ENCODE data around the gene NCBP2. TPM values are rescaled to one million over a fixed set of nuclear protein-coding genes. Genes with fewer than 3 reads are reported as not detected.
A peak's percentile ranks its signal among the peaks of the same experiment; 100 is the strongest.

The NCBP2 gene
- 80.9 and 91.8 TPM in 2 replicates for total RNA-seq (2022)
- Bru-seq, nascent RNA, result percentile 96 among the genes with signal in this experiment
- BruChase-seq, experiment 1, labeled RNA remaining after a 6-hour chase, result percentile 98 among the genes with signal in this experiment
- percentile 98 among the genes with signal in this experiment for BruChase-seq, experiment 2, labeled RNA remaining after a 2-hour chase
- long read RNA-seq, full-length matches to known transcripts, result 227 of 272 reads
- long read RNA-seq, partial matches to known transcripts, result 3 of 272 reads
- long read RNA-seq, other reads (novel, unspliced or antisense), result 42 of 272 reads

DNA sequence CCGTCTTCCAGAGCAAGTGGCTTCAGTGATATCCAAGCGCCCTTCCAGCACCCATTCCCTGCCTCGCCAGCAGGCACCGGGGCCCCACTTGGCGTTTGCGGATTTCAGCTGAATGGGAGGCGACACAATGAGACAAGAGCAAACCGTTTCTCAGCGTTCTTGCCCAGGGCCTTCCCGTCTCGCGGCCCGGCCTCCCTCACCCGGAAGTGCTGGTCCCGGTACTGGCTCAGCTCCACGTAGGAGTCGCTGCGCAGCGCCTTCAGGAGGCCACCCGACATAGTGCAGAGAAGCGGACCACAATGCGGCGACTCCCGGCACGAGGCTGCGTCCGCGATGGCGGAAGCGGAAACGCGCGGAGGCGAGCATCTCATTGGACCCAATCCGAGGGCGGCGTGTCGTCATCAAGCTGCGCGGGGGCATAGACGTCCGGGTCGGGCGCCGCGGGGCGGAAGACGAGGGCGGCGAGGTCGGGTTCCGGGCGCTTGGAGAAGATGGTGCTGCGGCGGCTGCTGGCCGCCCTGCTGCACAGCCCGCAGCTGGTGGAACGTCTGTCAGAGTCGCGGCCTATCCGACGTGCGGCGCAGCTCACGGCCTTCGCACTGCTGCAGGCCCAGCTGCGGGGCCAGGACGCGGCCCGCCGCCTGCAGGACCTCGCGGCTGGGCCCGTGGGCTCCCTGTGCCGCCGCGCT lies at the start of gene NCBP2:
NCBP2 (minus strand) TSS at position 303 of the 689 bp plus-strand sequence; CDS start at position 278, 25 bp downstream.
- peaks cover 6% of the 10 kb centered on the region for H3K4me1 Mint-ChIP-seq (ENCODE audit: insufficient read depth, unreplicated experiment)
- CTCF ChIA-PET, result interaction anchor here (0.5 to 1.7 kb wide), 9 partner anchors 11 to 333 kb away, joined by 3 to 7 read pairs (median 4); partner anchors contain the start of gene SENP5

DNA sequence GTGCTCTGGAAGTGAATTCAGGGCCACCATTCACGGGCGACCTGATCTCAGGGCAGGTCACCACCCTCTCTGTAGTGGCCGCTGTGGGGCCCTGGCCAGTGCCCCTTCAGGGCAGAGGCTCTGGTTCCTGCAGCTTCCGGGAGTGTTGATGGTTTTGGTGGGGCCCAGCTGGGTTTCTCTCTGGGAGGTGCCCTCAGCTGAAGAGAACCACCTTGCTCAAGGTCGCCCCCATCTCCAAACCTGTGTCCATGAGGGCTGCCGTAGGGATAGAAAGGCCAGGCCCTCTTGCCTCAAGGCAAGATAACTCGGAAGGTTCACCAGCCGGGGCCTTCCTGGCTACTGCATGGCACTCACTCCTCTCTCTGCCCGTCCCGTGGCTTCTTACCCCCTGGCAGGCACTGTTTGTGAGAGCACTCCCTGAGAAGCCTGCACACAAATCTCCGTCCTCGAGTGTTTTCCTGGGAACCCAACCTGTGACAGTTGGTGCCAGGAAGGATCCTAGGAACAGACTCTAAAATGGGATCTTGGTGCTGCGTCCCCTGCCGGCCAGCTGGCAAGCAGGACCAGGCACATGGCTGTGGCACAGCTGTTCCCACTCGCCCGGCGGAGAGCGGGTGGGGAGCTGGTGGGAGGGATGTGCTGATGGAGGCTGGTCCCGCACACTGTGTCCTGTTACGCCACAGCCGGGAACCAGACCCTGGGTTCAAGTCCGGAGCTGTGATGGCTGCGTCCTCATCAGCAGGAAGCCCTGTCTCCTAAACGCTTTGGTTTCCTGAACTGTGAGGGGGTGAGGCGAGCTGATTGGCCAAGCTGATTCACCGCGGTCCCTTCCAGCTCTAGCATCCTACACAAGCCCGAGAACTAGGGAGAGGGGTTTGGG lies 49.5 kb upstream of the NCBP2 start:
- ChIA-PET POLR2A (no interaction called here), CTCF (interaction anchor here (1.7 to 2.2 kb wide), 2 partner anchors 11 to 21 kb away, joined by 6 to 11 read pairs; no protein-coding TSS in a partner anchor)
- Mint-ChIP-seq H3K27me3 (ENCODE audit: insufficient read depth, unreplicated experiment) (no peaks in the 10 kb centered on the region), H3K4me3 (ENCODE audit: unreplicated experiment) (no peak overlapping the region), H3K4me1 (ENCODE audit: insufficient read depth, unreplicated experiment) (peaks cover 3% of the 10 kb centered on the region), H3K36me3 (ENCODE audit: insufficient read depth, unreplicated experiment) (no peaks in the 10 kb centered on the region), H3K9me3 (ENCODE audit: unreplicated experiment) (no peaks in the 10 kb centered on the region), H3K27ac (ENCODE audit: low read depth, unreplicated experiment) (no peak overlapping the region)
- no peak for DNase-seq (ENCODE audit: unreplicated experiment)
- TF ChIP-seq, protein P1, sequence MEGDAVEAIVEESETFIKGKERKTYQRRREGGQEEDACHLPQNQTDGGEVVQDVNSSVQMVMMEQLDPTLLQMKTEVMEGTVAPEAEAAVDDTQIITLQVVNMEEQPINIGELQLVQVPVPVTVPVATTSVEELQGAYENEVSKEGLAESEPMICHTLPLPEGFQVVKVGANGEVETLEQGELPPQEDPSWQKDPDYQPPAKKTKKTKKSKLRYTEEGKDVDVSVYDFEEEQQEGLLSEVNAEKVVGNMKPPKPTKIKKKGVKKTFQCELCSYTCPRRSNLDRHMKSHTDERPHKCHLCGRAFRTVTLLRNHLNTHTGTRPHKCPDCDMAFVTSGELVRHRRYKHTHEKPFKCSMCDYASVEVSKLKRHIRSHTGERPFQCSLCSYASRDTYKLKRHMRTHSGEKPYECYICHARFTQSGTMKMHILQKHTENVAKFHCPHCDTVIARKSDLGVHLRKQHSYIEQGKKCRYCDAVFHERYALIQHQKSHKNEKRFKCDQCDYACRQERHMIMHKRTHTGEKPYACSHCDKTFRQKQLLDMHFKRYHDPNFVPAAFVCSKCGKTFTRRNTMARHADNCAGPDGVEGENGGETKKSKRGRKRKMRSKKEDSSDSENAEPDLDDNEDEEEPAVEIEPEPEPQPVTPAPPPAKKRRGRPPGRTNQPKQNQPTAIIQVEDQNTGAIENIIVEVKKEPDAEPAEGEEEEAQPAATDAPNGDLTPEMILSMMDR (IDR thresholded peaks at IDR 0.05; ENCODE audit: unreplicated experiment), result no peak
- intact Hi-C loops (cut with micrococcal nuclease), result no loop called here
- no TSS peak for BruUV-seq (replicated peaks)

More for the DNA sequence above, at the start of gene NCBP2:
- Mint-ChIP-seq H3K27me3 (ENCODE audit: insufficient read depth, unreplicated experiment) (no peaks in the 10 kb centered on the region), H3K27ac (ENCODE audit: low read depth, unreplicated experiment) (peak within 1 kb of the TSS; percentile 88), H3K36me3 (ENCODE audit: insufficient read depth, unreplicated experiment) (peaks cover 53% of the 10 kb centered on the region), H3K9me3 (ENCODE audit: unreplicated experiment) (no peaks in the 10 kb centered on the region), H3K4me3 (ENCODE audit: unreplicated experiment) (peak within 1 kb of the TSS; percentile 80)
- POLR2A ChIA-PET, result interaction anchor here (0.6 to 3.4 kb wide), 39 partner anchors 10 to 1838 kb away, joined by 3 to 56 read pairs (median 4); partner anchors contain the start of genes CEP19, FBXO45, PAK2 and PCYT1A
- BruUV-seq (replicated peaks), result no TSS peak
- TF ChIP-seq, protein P1 (IDR thresholded peaks at IDR 0.05; ENCODE audit: unreplicated experiment), result peak; percentile 55
- peak; percentile 97 for DNase-seq (ENCODE audit: unreplicated experiment)
- intact Hi-C loops (cut with micrococcal nuclease), result loop anchor here (1.0 to 2.0 kb wide), 3 partner anchors 104 to 333 kb away; partner anchors contain the start of genes CEP19 and PIGX

DNA sequence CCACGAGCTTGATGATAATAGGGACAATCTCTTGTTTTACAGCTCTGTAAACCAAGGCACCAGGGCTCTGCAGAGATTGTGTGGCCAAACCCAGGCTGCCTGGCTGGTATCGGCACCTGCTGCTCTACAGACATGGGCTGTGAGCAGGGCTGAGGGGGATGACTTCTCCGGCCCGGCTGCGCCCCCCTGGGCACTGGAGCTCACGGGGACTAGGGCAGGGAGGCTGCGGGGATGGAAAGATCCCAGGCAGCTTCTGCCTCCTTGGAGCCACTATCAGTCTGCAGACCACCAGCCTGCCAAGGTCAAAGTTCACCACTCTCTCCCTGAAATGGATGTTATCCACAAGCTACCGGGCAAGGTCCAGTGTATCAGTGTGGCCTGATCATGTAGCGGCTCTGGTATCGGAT lies 48.3 kb upstream of the NCBP2 start:
- H3K27me3 Mint-ChIP-seq (ENCODE audit: insufficient read depth, unreplicated experiment), result no peaks in the 10 kb centered on the region
- TF ChIP-seq, protein P1 (IDR thresholded peaks at IDR 0.05; ENCODE audit: unreplicated experiment), result no peak
- DNase-seq (ENCODE audit: unreplicated experiment), result no peak
- CTCF ChIA-PET, result interaction anchor here (0.7 to 1.7 kb wide), 3 partner anchors 12 to 402 kb away, joined by 3 to 6 read pairs (median 3); no protein-coding TSS in a partner anchor
- no TSS peak for BruUV-seq (replicated peaks)
- H3K36me3 Mint-ChIP-seq (ENCODE audit: insufficient read depth, unreplicated experiment), result no peaks in the 10 kb centered on the region
- H3K9me3 Mint-ChIP-seq (ENCODE audit: unreplicated experiment), result no peaks in the 10 kb centered on the region
- POLR2A ChIA-PET, result interaction anchor here (1.1 kb wide), 1 partner anchor 13 kb away, joined by 3 read pairs; no protein-coding TSS in a partner anchor
- no peak overlapping the region for H3K27ac Mint-ChIP-seq (ENCODE audit: low read depth, unreplicated experiment)
- no peaks in the 10 kb centered on the region for H3K4me1 Mint-ChIP-seq (ENCODE audit: insufficient read depth, unreplicated experiment)
- intact Hi-C loops (cut with micrococcal nuclease), result no loop called here
- H3K4me3 Mint-ChIP-seq (ENCODE audit: unreplicated experiment), result no peak overlapping the region

All from MCF 10A (cell line).